ENCODE data around the gene CPSF4L. TPM values are rescaled to one million over a fixed set of nuclear protein-coding genes. Genes with fewer than 3 reads are reported as not detected.
A peak's percentile ranks its signal among the peaks of the same experiment; 100 is the strongest.

The CPSF4L gene
- total and polyA plus RNA-seq, 2 of the 13 experiments (the other 11 are each of a cell fraction or from before 2014, with no cell fraction given): 0.73 to 1.6 TPM

DNA sequence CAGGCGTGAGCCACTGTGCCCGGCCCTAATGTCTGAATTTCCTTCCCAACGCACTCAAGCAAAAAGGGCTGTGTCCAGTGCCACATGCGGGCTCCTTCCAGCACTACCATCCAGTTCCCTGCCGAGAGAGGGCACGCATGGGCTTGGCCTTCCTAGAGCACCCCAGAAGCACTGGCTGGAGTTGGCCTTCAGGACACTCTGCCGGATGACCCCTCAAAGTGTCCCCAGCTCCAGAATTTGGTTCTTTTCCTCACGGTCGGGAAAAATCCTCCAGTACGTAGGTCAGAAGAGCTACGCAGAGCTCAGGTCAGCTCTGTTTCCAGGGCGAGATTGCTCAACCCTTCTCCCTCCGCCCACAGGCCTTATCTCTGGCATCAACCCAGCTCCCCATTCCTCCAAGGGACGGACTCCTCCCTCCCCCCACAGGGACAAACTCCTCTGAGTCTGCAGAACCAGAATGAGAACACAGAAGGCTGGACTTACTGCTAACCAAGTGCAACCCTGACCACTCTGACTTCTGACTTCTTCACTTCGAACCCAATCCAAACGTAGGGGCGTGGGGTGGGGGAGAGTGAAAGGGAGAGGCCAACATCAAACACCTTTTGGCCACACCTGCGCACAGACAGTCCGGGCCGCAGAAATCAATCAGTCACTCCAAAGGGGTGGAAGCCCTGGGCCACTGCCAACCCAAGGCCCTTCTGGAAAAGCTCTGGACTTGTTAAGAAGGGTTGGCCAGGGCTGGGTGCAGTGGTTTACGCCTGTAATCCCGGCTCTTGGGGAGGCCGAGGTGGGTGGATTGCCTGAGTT, 46.5 kb upstream of the CPSF4L start (continued):
- TF ChIP-seq RERE (CRISPR knock-in tag; IDR thresholded peaks at IDR 0.05; ENCODE audit: low read depth) (0 out of 2 replicates have a peak, but pooled peaks have one; percentile 34), ZNF34 (CRISPR knock-in tag; IDR thresholded peaks at IDR 0.05; ENCODE audit: borderline replicate concordance) (no peak), ARID2 (CRISPR knock-in tag; IDR thresholded peaks at IDR 0.05; ENCODE audit: borderline replicate concordance) (no peak), ZNF547 (CRISPR knock-in tag; IDR thresholded peaks at IDR 0.05) (no peak; the same call in 1 of the 2 replicates), ZNF619 (CRISPR knock-in tag; IDR thresholded peaks at IDR 0.05) (peak; percentile 68; the same call in 1 of the 2 replicates), ZNF343 (CRISPR knock-in tag; IDR thresholded peaks at IDR 0.05) (no peak; the same call in 1 of the 2 replicates), TOPORS (CRISPR knock-in tag; IDR thresholded peaks at IDR 0.05) (no peak; the same call in 1 of the 2 replicates), FOXO4 (CRISPR knock-in tag; conservative IDR thresholded peaks at IDR 0.05) (no peak), MXD4 (CRISPR knock-in tag; IDR thresholded peaks at IDR 0.05) (no peak; the same call in 1 of the 2 replicates), XBP1 (CRISPR knock-in tag; IDR thresholded peaks at IDR 0.05) (no peak), ZSCAN22 (CRISPR knock-in tag; IDR thresholded peaks at IDR 0.05) (no peak), BCLAF1 (IDR thresholded peaks at IDR 0.05) (no peak), ZBTB44 (CRISPR knock-in tag; IDR thresholded peaks at IDR 0.05) (no peak), NFE2L2 (IDR thresholded peaks at IDR 0.05; ENCODE audit: low read length) (no peak; the same call in 1 of the 2 replicates)

Measured in HepG2 (cell line).